NCI-H1105 treated with DMSO at 0.1 percent for 48 hours (cell line): Measurements from ENCODE around the gene KLHL21.
"Not testable (repeated sequence)": the region's sequence is repeated elsewhere in the genome, so short reads cannot be mapped to it uniquely, and the experiment has no call there.

Source experiments
- DNase-seq: peaks from one replicate; lab custom pipeline; 2025; lab: John Stamatoyannopoulos, UW

KLHL21 gene

GRCh38 chr1:6582370-6582769 lies 20.3 kb downstream of the KLHL21 start:
- no peak for DNase-seq

- DNase-seq, result no peak
These were observed 20.9 kb downstream of the KLHL21 start for GRCh38 chr1:6581561-6582305.

- DNase-seq, result no peak
These were observed 21.9 kb downstream of the KLHL21 start for GRCh38 chr1:6580593-6581409.

GRCh38 chr1:6580119-6580592 lies 22.5 kb downstream of the KLHL21 start:
- DNase-seq, result no peak

- peak; percentile 97 for DNase-seq
These were observed 23.1 kb downstream of the KLHL21 start, which contains the start of gene ZBTB48 for GRCh38 chr1:6579374-6580118. Gene ZBTB48 (plus strand): TSS chr1:6579994. CDS start chr1:6580610, 616 bp downstream.

GRCh38 chr1:6578624-6579373 lies 23.9 kb downstream of the KLHL21 start:
- DNase-seq, result no peak

- DNase-seq, result no peak
These were observed 24.7 kb downstream of the KLHL21 start for GRCh38 chr1:6577831-6578525.

- no peak for DNase-seq
These were observed 27.9 kb downstream of the KLHL21 start for GRCh38 chr1:6574818-6575217.

GRCh38 chr1:6574025-6574620 lies 28.5 kb downstream of the KLHL21 start:
- no peak for DNase-seq

GRCh38 chr1:6572653-6573383 lies 29.9 kb downstream of the KLHL21 start:
- no peak for DNase-seq

- no peak for DNase-seq
These were observed 31.7 kb downstream of the KLHL21 start for GRCh38 chr1:6570987-6571386.

- DNase-seq, result no peak
These were observed 32.6 kb downstream of the KLHL21 start for GRCh38 chr1:6570100-6570499.

- no peak for DNase-seq
These were observed 33.6 kb downstream of the KLHL21 start for GRCh38 chr1:6569033-6569432.

GRCh38 chr1:6560267-6560666 lies 42.4 kb downstream of the KLHL21 start:
- DNase-seq, result no peak

- not testable (repeated sequence) for DNase-seq
These were observed 43.5 kb downstream of the KLHL21 start for GRCh38 chr1:6559161-6559560.

- no peak for DNase-seq
These were observed 45.1 kb downstream of the KLHL21 start for GRCh38 chr1:6557597-6557996.

GRCh38 chr1:6554907-6555778 lies 47.5 kb downstream of the KLHL21 start, which contains the start of gene TAS1R1:
Gene TAS1R1 (plus strand): TSS chr1:6555307. CDS start chr1:6555374, 67 bp downstream.
- no peak for DNase-seq

GRCh38 chr1:6554031-6554906 lies 48.4 kb downstream of the KLHL21 start, which contains the start of gene NOL9:
Gene NOL9 (minus strand): TSS chr1:6554513. CDS start chr1:6554502, 11 bp downstream.
- peak; percentile 91 for DNase-seq
